HG03558 (cell line): Measurements from ENCODE around the gene BEX3.

Experiments
- ATAC-seq: cut with Tn5 transposase; IDR thresholded peaks from one replicate; pipeline ENCODE4 v1.9.1; 2021; ENCODE audit warnings: moderate number of reproducible peaks; ENCODE audit not compliant: unreplicated experiment; ENCODE audit errors: extremely low read depth

The BEX3 gene

GRCh38 chrX:103417370-103417769, 41.0 kb downstream of the BEX3 start:
- ATAC-seq: no peak

GRCh38 chrX:103417933-103418332, 41.6 kb downstream of the BEX3 start:
- no peak for ATAC-seq

- no peak for ATAC-seq
Measured at GRCh38 chrX:103418811-103419340, 42.5 kb downstream of the BEX3 start.

- no peak for ATAC-seq
Measured at GRCh38 chrX:103423955-103424638, 47.8 kb downstream of the BEX3 start.
